HG02798 (cell line): Measurements from ENCODE around the gene KRTAP5-7.
"Not testable (repeated sequence)": the region's sequence is repeated elsewhere in the genome, so short reads cannot be mapped to it uniquely, and the experiment has no call there.

ENCODE experiments used
- ATAC-seq: cut with Tn5 transposase; IDR thresholded peaks from one replicate; pipeline ENCODE4 v1.9.1; 2021; ENCODE audit warnings: mild to moderate bottlenecking; ENCODE audit not compliant: unreplicated experiment, poor library complexity

KRTAP5-7 gene

GRCh38 chr11:71526796-71527575 lies at the start of gene KRTAP5-7:
KRTAP5-7 (plus strand) TSS chr11:71527267; CDS start chr11:71527301, 34 bp downstream.
- not testable (repeated sequence) for ATAC-seq

- no peak for ATAC-seq
Observed at GRCh38 chr11:71477641-71478527, 49.2 kb upstream of the KRTAP5-7 start.

- no peak for ATAC-seq
Observed at GRCh38 chr11:71478528-71478840, 48.6 kb upstream of the KRTAP5-7 start.

- ATAC-seq = no peak
Observed at GRCh38 chr11:71481101-71481960, 45.7 kb upstream of the KRTAP5-7 start.

GRCh38 chr11:71482216-71482615 lies 44.9 kb upstream of the KRTAP5-7 start:
- no peak for ATAC-seq

- ATAC-seq = no peak
Observed at GRCh38 chr11:71482746-71483364, 44.2 kb upstream of the KRTAP5-7 start.

- no peak for ATAC-seq
Observed at GRCh38 chr11:71483692-71484091, 43.4 kb upstream of the KRTAP5-7 start.

- no peak for ATAC-seq
Observed at GRCh38 chr11:71484248-71485062, 42.6 kb upstream of the KRTAP5-7 start.

- no peak for ATAC-seq
Observed at GRCh38 chr11:71485063-71485399, 42.0 kb upstream of the KRTAP5-7 start.

- ATAC-seq = no peak
Observed at GRCh38 chr11:71485466-71485865, 41.6 kb upstream of the KRTAP5-7 start.

GRCh38 chr11:71486320-71486719 lies 40.7 kb upstream of the KRTAP5-7 start:
- ATAC-seq = no peak

GRCh38 chr11:71488681-71489270 lies 38.3 kb upstream of the KRTAP5-7 start:
- ATAC-seq = no peak

- no peak for ATAC-seq
Observed at GRCh38 chr11:71489311-71490043, 37.6 kb upstream of the KRTAP5-7 start.

GRCh38 chr11:71490044-71490730 lies 36.9 kb upstream of the KRTAP5-7 start:
- ATAC-seq = no peak

- ATAC-seq = no peak
Observed at GRCh38 chr11:71490731-71491390, 36.2 kb upstream of the KRTAP5-7 start.

GRCh38 chr11:71491531-71491930 lies 35.5 kb upstream of the KRTAP5-7 start:
- no peak for ATAC-seq

GRCh38 chr11:71491940-71492339 lies 35.1 kb upstream of the KRTAP5-7 start:
- ATAC-seq = no peak
